HT1080 (cell line): ENCODE data around the gene SKIDA1. TPM values are rescaled to one million over a fixed set of nuclear protein-coding genes. Genes with fewer than 3 reads are reported as not detected.

Experiments
- DNase-seq: peaks from one replicate; pipeline ENCODE4 v3.0.0-alpha.2; 2015; ENCODE audit warnings: low read depth
- total RNA-seq: library from RNA; depleted of rRNA; stranded (reverse); fragments of >200 nt; shearing (Covaris generic); gene quantifications from 2 replicates; pipeline ENCODE4 v1.2.3, GENCODE V29; 2014

Gene SKIDA1
- total RNA-seq, 1 experiment from 2014 or later, result 0.48 TPM

DNA sequence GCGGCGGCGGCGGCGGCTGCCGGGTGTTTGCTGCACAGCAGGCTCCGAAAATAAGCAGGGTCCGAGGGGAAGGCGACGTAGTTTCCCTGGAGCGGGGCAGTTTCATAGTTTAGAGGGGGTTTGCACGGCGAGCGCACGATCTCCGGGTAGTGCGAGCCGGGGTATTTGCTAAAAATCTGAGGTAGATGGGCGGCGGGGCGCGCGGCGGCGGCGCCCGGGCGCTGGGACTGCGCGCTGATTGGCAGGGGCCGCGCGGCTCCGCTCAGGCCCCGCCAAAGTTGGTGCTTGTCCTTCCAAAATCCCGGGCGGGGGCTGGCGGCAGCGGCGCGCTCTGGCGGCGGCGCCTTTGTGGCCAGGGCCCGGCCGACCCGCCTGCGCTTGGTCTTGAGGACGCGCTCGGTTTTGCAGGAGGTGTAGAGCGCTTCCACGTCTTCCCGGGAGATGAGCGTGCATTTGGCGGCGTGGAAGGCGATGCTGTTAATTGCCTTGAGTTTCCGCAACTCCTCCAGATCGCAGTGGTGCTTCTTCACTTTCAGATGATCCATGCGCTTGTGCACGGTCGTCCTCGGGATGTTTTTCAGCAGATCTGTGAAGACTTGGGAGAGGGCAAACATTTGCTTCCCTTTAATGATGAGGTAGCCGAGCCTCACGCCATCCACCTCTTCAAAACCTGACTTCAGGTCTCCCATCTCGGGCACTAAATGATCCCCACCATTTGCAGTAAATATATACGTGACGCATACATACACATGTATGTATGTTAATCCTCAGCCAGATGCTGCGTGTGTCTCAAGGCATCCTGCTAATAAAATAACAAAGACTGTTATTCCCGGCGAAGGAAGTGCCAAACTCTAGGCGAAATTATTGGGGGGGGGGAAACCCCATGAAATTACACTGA is 8.1 kb downstream of the SKIDA1 start:
- peak; percentile 52 for DNase-seq

DNA sequence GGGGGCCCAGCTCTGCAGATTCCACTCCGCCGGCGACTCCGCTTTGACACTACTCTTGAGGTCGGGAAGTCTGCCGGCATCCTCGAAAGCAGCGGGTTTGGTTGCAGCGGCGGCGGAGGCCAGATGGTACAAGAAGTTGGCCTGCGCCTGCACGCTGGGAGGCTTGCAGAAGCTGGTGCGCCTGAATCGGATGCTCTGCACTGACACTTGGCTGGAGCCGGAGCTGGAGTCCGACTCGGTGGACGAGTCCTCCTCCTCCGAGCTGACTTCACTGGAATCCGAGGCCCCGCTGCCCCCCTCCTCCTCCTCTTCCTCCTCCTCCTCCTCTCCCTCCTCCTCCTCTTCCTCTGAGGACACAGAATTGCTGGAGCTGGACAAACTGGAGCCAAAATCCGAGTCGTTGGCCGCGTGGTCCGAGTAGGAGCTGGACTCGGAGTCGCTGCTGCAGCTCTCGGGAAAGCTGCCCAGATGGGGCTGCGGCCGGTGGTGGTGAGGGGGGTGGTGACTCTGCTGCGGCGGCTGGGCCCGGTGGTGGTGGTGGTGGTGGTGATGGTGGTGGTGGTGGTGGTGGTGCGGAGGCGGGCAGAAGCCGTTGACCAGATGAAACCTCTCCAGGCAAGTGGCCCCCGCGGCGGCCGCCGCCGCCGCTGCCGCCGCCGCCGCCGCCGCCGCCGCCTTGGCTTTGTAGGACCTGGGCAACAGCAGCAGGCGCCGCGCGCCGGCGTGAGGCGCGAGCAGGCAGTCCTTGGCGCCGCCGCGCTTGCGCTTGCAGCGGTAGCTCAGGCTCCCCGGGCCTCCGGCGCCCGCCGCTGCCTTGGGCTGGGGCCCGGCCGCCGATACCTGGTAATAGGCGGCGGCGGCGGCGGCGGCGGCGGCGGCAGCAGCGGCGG is 9.0 kb downstream of the SKIDA1 start:
- peak; percentile 30 for DNase-seq

DNA sequence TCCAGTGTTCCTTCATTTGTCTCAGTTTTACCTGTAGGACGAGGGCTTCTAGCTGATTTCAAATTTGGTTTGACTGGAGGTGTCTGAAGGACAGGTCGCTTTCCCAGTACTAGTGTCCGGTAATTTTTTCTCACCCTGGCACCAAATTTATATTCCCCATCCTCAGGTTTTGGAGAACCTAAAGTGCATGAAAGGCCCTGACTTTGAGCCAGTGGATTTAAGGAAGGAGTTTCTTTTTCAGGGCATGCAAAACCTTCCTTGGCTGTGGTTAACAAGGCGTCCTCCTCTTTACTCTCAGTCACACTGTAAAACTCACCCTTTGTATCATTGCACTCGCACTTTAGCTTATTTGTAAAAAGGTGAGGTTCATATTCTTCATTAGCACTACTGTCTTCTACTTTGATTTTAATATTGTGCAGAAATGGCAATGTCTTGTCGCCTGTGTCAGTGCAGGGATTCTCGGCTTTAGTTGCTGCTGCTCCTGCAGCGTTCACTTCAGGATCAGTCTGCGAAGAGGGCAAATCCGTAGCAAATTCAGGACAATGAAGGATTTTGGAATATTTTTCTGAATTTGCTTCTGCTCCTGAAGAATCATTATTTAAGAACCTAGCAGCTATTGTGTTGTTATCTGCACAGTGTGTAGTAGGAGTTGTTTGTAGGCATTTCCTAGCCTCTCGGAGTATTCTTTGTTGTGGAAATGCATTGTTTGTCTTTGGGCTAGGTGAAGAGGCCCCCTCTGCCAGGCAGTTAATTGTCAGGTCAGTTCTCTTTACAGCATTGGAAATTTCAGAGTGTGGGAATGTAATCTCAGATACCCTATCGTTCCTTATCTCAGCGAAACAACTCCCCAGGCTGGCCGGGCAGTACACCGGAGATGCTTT is 9.9 kb downstream of the SKIDA1 start:
- no peak for DNase-seq

DNA sequence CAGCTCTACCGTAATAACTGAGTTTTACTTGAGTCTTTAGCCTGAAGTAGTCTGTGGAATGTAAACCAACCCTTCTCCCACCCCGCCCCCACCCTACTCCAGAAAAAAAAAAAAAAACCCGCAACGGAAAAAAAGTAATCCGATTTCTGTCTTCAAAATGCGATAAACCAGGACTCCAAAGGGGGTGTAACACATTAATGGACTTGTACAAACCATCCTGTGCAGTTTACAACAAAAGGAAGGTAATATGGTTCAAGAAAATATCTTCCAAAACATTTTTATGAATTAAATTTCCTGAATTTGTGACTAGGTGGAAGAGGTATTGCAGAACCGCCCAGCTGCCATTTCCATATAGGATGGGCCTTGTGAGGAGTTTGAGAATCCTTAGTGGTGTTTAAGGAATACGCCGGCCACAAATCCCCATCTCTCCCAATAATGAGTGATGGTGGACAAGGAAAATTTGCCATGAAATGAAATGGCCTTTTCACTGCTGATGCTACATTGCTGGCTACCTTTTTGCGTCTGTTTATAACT is 10.6 kb downstream of the SKIDA1 start:
- no peak for DNase-seq

DNA sequence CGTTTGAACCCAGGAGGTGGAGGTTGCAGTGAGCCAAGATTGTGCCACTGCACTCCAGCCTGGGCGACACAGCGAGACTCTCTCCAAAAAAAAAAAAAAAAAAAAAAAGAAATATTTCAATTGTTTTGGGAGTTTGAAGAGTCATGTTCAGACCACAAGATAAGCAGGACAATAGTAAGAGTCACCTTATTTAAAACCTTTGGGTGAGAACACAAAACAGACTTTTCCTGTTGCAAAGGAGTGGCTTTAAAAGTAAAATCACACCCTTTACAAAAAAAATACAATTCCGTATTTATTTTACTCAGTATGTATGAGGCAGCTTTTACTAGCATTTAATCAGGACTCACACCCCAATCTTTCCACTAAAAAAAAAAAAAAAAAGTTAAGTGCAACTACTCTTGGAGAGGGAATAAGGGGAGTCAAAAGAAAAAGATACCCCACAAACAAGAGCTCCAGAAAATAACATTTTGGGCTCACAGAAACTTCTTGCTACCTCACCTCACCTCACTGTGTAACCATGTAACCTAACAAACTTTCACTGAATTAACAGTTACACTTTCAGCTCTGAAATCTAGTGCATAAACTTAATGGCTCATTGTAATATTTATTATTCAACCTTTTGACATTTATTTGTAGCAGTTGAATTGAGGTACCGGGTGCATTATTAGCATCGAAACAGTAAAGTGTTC is 11.2 kb downstream of the SKIDA1 start:
- no peak for DNase-seq

DNA sequence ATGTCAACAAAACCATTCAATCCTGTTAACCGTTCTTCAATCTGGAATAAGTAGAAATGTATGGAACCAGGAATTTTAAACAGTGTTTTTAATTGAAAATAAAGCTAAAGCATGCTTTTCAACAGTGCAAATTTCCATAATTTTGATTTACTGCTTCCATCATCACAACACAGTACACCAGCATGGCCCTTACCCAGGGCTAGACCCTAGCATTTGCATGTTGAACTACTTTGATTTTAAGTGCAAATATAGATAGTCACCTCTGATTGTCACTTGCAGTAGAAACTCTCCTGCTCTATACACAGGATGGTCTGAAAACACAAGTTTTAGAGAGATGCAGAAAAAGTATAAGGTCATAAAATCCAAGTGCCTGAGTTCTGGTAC is 12.1 kb downstream of the SKIDA1 start:
- no peak for DNase-seq

DNA sequence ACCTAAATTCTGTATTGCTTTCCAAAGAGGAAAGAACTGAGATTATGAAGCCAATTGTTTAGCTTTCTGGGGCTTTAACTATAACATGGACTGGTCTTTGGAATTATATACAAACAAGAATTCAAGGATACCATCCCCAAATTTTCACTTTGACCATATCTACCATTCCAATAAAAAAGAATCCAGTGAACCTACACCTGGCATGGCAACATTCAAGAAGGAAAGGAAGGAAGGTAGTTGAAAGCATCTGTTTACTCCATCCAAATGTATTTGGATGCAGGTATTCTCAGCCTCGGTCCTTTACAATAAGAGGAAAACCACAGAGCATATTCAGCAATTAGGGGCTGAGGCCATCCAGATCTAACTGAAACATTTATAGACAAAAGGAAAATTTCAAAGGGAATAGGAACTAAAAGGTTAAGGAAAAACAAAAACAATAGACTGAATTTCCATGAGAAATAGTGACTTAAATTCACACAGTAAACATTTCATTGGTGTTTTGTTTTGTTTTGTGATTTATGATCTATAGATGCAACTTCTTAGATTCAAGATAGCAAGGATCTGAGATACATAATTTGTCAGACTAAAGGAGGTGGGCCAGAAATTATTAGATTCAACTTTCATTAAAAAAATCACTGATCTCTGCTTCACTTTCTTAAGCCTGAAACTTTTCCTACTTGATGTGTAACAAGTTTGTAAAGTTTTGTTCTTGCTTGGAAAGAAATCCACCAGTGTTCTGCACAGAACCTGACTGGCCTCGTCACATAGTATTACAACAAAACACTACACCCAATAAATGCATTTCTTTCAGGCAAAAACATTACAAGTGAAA is 12.7 kb downstream of the SKIDA1 start:
- DNase-seq, result no peak

DNA sequence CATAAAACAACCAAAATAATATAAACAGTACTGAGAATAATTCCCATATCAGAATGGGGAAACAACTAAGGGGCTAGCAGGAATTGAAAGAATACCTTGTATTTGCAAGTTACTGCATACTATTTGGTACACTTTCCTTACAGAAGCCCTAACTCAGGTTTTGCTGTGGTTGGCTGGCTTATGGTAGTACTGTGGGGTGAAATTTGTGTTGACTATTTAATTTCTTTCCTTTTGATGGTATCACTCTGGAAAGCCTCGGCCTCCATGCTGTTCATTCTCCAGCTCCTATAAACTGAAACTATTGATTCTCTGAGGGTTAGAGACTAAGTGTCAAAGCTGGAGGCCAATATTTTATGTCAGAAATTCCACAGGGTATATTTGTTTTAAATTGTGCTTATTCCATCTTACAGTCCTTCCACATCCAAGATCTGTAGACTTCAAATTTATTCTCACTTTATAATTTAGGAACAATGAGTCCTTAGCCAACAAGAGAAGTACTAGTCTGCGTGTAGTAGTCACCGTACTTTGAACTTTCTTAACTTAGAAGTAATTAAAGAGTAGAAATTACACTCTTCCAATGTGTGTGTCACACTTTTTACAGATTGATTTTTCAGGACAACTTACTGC is 13.4 kb downstream of the SKIDA1 start:
- no peak for DNase-seq

DNA sequence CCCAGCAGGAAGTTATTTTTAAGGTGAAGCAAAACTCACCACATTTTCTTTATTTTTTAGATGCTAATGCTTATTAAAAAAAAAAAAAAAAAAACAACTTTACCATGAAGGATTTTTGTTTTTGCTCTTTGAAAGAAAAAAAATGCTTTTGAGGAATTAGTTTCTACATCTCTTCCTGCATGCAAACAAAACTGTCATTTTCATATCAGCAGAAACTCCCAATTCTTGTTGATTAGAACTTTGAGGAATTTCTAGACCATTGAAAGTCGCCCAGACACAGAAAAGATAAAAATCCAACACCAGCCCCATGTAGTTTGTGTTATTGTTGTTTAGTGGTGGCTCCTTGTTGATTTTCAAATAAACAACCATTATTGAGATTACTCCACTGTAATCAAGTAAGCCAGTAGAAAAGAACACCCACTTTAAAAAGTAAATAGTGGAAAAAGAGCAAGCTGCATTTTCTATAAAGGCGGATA is 14.3 kb downstream of the SKIDA1 start:
- no peak for DNase-seq

DNA sequence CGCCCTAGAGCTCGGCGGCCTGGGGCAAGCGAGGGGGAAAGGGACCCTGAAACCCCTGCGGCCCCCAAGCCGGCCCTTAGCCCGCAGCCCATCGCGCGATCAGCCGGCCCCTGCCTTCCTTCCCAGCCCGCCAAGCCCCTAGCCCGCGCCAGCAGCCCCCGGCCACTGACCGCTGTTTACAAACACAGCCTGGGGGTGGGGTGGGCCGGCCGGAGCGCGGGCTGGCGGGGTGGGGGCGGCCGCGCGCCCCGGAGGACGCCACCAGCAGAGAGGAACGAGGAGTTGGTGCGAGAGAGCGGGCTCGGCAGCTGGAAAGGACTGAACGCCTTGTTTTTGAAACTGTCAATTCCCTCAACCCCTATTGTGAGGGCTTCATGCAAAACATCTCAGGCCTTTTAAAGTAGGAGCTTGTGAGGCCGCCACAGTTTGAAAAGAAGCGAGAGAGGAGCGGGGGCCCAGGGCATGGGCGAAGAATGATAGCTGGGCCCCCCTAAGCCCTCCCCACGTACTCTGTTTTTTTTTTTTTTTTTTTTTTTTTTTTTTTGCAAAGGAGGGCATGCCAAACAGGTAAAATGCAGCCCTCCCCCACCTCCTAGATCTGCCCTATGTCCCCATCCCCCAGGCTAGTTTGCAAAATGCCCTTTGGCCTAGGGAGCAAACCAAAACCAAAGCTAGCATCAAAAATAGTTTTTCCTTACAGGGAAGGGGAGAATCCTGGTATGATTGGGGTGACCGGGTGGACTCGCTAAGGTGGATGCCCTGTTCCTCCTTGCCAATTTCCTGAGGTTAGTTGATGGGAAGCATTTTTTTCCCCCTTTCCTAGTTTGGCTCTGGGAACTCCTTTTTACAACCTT is 15.0 kb downstream of the SKIDA1 start:
- DNase-seq, result no peak

DNA sequence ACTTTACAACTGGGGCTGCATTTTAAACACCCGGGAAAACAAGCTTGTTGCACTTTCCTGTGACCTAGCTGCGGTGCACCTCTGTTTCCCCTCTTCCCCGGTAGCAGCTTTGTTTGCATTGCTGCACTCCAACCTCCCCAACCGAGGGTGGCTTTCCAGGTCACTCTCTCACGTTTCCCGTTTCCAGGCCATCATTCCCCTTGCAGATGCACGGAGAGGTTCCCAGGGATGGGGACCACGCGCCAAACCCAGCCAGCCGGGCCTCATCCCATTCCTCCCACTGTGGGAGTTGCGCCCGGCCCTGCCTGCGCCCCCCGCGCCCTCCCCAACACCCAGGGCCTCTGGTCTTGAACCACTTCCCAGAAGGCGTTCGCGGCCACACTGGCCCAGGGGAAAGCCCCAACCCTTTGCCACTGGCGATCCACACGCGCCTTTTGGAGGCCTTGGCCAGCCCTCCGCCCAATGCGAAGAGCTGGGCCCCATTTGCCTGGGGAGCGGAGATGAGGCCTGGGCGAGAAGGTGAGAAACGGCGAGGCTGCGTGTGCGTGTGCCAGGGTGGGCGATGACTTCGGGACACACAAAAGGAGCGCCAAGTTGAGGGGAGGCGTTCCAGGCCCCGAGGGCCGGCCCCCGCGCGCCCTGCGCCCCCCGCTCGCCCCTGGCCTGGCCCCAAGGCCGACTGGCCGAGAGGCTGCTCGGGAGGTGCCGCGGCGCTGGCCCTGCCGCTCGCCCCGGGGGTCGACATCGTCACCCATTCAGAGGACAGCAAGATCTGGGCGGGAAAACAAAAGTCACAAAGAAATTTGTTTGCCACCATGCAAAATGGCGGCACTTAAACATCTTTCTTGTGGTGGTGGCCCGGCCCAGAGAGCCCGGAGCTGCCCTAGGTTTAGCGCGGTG is 15.9 kb downstream of the SKIDA1 start:
- no peak for DNase-seq

DNA sequence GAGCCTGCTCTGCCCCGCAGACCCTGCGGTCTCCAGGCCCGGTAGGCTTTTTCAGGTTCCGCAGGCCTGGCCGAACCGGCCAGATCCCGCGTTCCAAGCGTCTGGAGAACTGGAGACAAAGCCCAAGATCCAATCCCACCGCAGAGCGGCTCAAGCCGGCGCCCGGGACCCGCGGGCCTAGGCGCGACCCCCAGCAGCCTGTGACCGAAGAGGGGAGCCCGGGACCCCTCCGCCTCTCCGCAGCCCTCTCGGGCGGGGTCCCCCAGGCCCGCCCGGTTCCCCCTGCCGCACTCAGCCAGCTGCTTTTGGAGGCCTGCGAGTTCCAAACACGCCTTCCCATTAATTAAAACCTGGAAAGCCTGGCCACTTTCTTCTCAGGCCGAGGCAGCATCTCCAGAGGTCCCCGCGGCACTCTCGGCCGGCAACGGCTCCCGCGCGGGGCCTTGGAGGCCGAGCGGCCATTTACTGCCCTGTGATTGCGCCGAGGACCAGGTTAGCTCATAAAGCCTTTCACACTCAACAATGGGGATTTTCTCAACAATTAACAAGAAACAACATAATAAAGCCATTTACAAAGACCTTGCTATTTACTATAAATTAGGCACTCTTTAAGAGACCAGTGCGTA is 16.7 kb downstream of the SKIDA1 start:
- DNase-seq, result no peak

DNA sequence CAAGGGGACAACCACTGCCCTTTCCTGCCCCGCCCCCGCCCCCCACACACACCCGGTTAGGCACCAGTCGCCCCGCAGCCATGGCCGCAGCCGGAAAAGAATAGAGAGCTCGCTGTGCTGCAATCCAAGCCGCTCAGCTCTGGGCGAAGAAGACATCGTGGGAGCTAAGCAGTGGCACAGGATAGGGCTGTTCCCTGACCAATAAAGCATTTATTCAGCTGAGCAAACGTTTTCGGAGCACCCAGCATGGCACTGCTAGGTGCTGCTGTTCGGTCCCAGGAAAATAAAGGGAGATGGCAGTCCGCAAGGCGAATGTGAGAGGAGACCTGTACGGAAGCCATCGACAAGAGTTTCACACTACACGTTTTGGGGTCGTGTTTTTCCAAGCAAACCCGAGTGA is 18.3 kb downstream of the SKIDA1 start:
- no peak for DNase-seq

DNA sequence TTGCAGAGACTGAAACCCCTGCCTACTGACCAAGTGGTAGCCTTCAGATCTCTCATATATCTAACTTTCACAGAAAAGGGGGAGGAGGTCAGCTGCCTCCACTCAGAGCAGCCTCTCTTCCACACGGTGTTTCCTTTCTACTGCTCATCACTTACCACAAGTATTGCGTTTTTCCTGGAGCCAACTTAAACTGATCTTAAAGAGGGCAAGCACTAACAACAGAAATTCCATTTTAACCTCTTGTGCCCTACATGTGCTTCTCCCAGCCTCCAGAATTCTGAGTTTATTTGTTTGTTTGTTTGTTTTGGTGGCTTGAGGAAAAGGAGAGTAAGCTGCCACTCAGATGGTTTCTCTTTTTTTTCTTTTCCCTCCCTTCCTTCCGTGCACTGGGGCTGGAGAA is 19.1 kb downstream of the SKIDA1 start:
- DNase-seq, result no peak

DNA sequence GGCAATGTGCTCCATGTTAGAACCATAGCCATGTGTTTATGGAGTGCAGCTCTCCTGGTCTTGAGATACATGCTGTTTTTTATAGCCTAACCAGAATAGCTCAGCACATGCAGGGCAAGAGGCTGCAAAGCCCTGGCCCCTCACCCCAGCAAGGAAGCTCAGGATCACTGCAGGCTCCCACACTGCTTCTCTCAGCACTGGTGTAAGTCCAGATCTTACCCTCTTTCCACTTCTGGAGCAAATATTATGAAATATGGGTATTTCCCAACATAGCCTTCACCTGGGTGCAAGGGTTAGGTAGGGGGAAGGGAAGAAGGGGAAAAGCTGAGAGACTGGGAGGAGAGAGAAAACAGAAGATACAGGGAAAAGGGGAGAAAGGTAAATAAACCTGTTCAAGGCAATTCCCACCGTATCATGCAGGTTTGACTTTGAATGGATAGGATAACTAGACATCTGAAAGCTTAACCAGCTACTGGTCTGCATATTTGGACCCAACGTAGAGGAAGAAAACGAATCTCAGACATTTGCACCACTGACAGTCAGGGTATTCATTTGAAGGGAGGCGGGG is 19.7 kb downstream of the SKIDA1 start:
- no peak for DNase-seq

DNA sequence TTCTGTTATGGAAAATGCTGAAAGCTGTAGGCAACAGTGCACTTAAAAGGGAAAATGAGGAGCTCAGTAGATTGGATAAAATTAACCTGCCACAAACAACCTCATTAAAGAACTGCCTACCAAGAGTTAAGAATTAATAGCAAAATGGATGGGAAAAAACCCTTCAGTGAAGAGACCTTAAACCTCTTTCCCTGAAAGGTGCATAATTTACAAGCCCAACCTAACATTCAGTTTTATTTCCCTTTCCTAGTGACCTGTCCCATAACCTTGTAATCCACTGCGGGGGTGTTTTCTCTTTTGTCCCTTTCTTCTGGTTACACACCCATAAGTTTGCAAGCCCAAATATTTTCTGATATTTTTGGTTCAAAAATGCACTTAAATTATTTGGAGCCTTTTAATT is 21.9 kb downstream of the SKIDA1 start:
- DNase-seq, result no peak
